ENCODE results near the gene NT5DC2. TPM values are rescaled to one million over a fixed set of nuclear protein-coding genes. Genes with fewer than 3 reads are reported as not detected.

Gene NT5DC2
- total RNA-seq, 1 donor from 2014 or later = 392 TPM

- TF ChIP-seq CTCF (conservative IDR thresholded peaks at IDR 0.05) = no peak
- no peaks in the 10 kb centered on the region for H3K9me3 Mint-ChIP-seq
- DNase-seq (ENCODE audit: low read depth, low spot score) = no peak
- H3K36me3 Mint-ChIP-seq (ENCODE audit: low read depth) = peaks cover 10% of the 10 kb centered on the region
- H3K4me3 Mint-ChIP-seq = no peak overlapping the region
- peaks cover 13% of the 10 kb centered on the region for H3K4me1 Mint-ChIP-seq
- H3K27ac Mint-ChIP-seq (ENCODE audit: unreplicated experiment) = no peak overlapping the region
- H3K27me3 Mint-ChIP-seq (ENCODE audit: low read depth) = no peaks in the 10 kb centered on the region
These were observed 10.9 kb downstream of the NT5DC2 start for GRCh38 chr3:52522651-52523251.

- Mint-ChIP-seq H3K4me1 (peaks cover 7% of the 10 kb centered on the region), H3K9me3 (no peaks in the 10 kb centered on the region), H3K27ac (ENCODE audit: unreplicated experiment) (no peak overlapping the region), H3K36me3 (ENCODE audit: low read depth) (peaks cover 10% of the 10 kb centered on the region), H3K4me3 (no peak overlapping the region), H3K27me3 (ENCODE audit: low read depth) (no peaks in the 10 kb centered on the region)
- DNase-seq (ENCODE audit: low read depth, low spot score) = no peak
- TF ChIP-seq CTCF (conservative IDR thresholded peaks at IDR 0.05) = no peak
These were observed 11.6 kb downstream of the NT5DC2 start for GRCh38 chr3:52521881-52522650.

- Mint-ChIP-seq H3K4me1 (peaks cover 2% of the 10 kb centered on the region), H3K27me3 (ENCODE audit: low read depth) (no peaks in the 10 kb centered on the region), H3K27ac (ENCODE audit: unreplicated experiment) (no peak overlapping the region), H3K9me3 (no peaks in the 10 kb centered on the region), H3K4me3 (no peak overlapping the region), H3K36me3 (ENCODE audit: low read depth) (peaks cover 8% of the 10 kb centered on the region)
- no peak for TF ChIP-seq CTCF (conservative IDR thresholded peaks at IDR 0.05)
- DNase-seq (ENCODE audit: low read depth, low spot score) = no peak
These were observed 12.2 kb downstream of the NT5DC2 start for GRCh38 chr3:52521488-52521824.

- peak overlapping the region; percentile 68 for H3K4me3 Mint-ChIP-seq
- H3K9me3 Mint-ChIP-seq = no peaks in the 10 kb centered on the region
- H3K36me3 Mint-ChIP-seq (ENCODE audit: low read depth) = peaks cover 6% of the 10 kb centered on the region
- DNase-seq (ENCODE audit: low read depth, low spot score) = no peak
- H3K4me1 Mint-ChIP-seq = no peaks in the 10 kb centered on the region
- no peak for TF ChIP-seq CTCF (conservative IDR thresholded peaks at IDR 0.05)
- no peak overlapping the region for H3K27ac Mint-ChIP-seq (ENCODE audit: unreplicated experiment)
- H3K27me3 Mint-ChIP-seq (ENCODE audit: low read depth) = no peaks in the 10 kb centered on the region
These were observed 12.8 kb downstream of the NT5DC2 start for GRCh38 chr3:52520716-52521487.

- no peaks in the 10 kb centered on the region for H3K4me1 Mint-ChIP-seq
- no peak for DNase-seq (ENCODE audit: low read depth, low spot score)
These were observed 13.5 kb downstream of the NT5DC2 start for GRCh38 chr3:52520141-52520667.

More at GRCh38 chr3:52520141-52520667, 13.5 kb downstream of the NT5DC2 start:
- Mint-ChIP-seq H3K4me3 (no peak overlapping the region), H3K27ac (ENCODE audit: unreplicated experiment) (no peak overlapping the region), H3K27me3 (ENCODE audit: low read depth) (no peaks in the 10 kb centered on the region), H3K36me3 (ENCODE audit: low read depth) (peaks cover 6% of the 10 kb centered on the region), H3K9me3 (no peaks in the 10 kb centered on the region)
- no peak for TF ChIP-seq CTCF (conservative IDR thresholded peaks at IDR 0.05)
